ENCODE measurements around the gene HMGB1. TPM values are rescaled to one million over a fixed set of nuclear protein-coding genes. Genes with fewer than 3 reads are reported as not detected.

Gene HMGB1
- total and polyA plus RNA-seq, 4 donors: 213 to 410 (median 312) TPM

DNA sequence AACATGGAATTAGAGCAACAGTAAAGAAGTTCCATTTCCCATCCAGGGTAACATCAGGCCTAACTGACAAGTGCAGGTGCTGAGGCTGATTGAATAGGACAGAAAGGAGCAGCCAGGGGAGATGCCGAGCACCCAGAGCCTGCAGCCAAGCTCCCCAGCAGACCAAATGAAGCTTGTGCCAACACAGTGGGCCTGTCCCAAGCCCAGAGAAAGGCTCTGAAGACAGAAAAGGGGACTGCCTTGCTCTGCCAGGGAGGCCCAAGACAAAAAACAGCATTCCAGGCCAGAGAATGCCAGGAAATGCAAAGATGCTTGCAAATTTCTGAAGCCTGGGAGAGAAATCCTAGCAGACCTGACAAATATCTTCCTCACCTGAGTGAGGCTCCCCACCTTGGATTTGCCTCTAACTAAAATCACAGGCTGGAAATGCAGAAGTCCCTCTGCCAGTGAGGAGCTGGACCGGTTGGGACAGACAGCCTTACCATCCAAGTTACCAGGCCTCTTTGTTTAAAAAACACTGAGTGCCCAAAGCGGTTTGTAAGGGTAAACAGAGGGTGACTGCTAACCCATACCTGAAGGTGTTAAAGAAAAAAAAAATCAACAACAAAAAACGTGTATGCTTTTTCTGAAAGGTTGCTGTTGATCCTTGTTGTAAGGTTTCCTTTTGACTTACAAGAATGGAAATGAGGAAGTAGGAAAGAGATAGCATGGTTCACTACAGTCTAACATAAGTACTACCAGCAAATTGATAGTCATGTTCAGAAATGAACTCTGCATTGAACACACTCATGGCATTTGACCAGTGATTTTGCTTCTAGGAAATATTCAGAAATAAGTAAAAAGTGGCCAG lies 11.8 kb upstream of the HMGB1 start:
- Histone ChIP-seq H3K27me3 (ENCODE audit: control insufficient read depth in 1 of 2, insufficient read depth in 2 of 2, low read length in 1 of 2) (no peaks in the 10 kb centered on the region), H3K4me3 (ENCODE audit: low read length in 2 of 2) (no peak overlapping the region), H3K9me3 (ENCODE audit: control insufficient read depth, low read length) (no peaks in the 10 kb centered on the region), H3K36me3 (ENCODE audit: control insufficient read depth in 1 of 2, insufficient read depth in 2 of 2, low read length in 1 of 2) (no peaks in the 10 kb centered on the region), H3K4me1 (ENCODE audit: control insufficient read depth in 1 of 2, insufficient read depth in 2 of 2, low read length in 2 of 2) (no peaks in the 10 kb centered on the region), H3K27ac (ENCODE audit: low read depth in 1 of 2, low read length in 2 of 2) (no peak overlapping the region)
- ATAC-seq (ENCODE audit: low FRiP score): no peak
- WGBS, 2 donors: 81 to 82% methylated on average over 4 of the region's 4 CpGs
- intact Hi-C loops (cut with DNase I): loop anchor here in 1 of 2 donors (10.0 kb wide), 1 partner anchor 567 kb away; no protein-coding TSS in a partner anchor
- DNase-seq: no peak

DNA sequence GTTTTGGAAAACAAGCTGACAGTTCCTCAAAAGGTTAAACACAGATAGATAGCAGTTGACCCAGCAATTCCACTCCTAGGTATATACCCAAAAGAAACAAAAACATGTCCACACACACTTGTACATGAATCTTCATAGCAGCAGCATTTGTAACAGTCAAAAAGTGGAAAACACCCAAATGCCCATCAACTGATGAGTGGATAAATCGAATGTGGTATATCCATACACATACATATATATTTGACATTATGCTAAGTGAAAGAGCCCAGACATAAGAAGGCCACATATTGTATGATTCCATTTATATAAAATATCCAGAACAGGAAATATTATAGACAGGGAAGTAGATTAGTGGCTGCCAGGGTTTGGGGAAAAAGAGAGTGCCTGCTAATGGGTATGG lies 7.9 kb upstream of the HMGB1 start:
- intact Hi-C loops (cut with DNase I): loop anchor here in 1 of 2 donors (10.0 kb wide), 1 partner anchor 571 kb away; no protein-coding TSS in a partner anchor
- H3K27me3 ChIP-seq (ENCODE audit: control insufficient read depth in 1 of 2, insufficient read depth in 2 of 2, low read length in 1 of 2): no peaks in the 10 kb centered on the region
- ATAC-seq (ENCODE audit: low FRiP score) (no peak), DNase-seq (no peak)
- H3K4me3 ChIP-seq (ENCODE audit: low read length in 2 of 2): no peak overlapping the region
- no peaks in the 10 kb centered on the region for H3K4me1 ChIP-seq (ENCODE audit: control insufficient read depth in 1 of 2, insufficient read depth in 2 of 2, low read length in 2 of 2)
- H3K27ac ChIP-seq (ENCODE audit: low read depth in 1 of 2, low read length in 2 of 2): no peak overlapping the region
- H3K36me3 ChIP-seq (ENCODE audit: control insufficient read depth in 1 of 2, insufficient read depth in 2 of 2, low read length in 1 of 2): no peaks in the 10 kb centered on the region
- WGBS, 2 donors: 95 to 97% methylated on average over 1 of the region's 1 CpG
- H3K9me3 ChIP-seq (ENCODE audit: control insufficient read depth, low read length): no peaks in the 10 kb centered on the region

DNA sequence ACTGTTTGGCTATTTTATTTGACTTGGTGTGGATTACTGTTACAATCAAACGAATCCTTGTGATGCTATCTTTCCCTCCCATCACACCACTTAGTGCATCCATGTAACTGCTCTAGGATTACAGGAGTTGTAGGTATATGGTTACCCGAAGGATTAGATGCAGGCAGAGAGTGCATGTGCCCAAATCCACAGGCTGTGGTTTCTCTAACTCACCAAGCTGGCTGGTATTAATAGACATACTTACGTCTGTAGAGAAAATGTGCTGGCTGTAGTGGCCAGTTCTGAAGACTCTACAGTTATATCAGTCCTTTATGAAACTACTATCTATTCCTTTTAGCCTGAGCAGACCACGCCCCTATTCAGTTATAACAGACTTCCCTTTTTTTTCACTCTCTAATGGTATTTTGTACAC lies 1.1 kb upstream of the HMGB1 start:
- Histone ChIP-seq H3K36me3 (ENCODE audit: control insufficient read depth in 1 of 2, insufficient read depth in 2 of 2, low read length in 1 of 2) (no peaks in the 10 kb centered on the region), H3K27ac (ENCODE audit: low read depth in 1 of 2, low read length in 2 of 2) (no peak overlapping the region), H3K4me1 (ENCODE audit: control insufficient read depth in 1 of 2, insufficient read depth in 2 of 2, low read length in 2 of 2) (peaks cover 0 to 1% of the 10 kb centered on the region in 2 donors), H3K27me3 (ENCODE audit: control insufficient read depth in 1 of 2, insufficient read depth in 2 of 2, low read length in 1 of 2) (no peaks in the 10 kb centered on the region), H3K4me3 (ENCODE audit: low read length in 2 of 2) (no peak overlapping the region), H3K9me3 (ENCODE audit: control insufficient read depth, low read length) (no peaks in the 10 kb centered on the region)
- DNase-seq: no peak
- 43 to 45% methylated on average over 4 of the region's 4 CpGs for WGBS, 2 donors
- no peak for ATAC-seq (ENCODE audit: low FRiP score)
- intact Hi-C loops (cut with DNase I): loop anchor here (5.0 to 10.0 kb wide), 6 partner anchors 122 to 612 kb away; partner anchors contain the start of genes UBL3 (in 1 of the 2) and USPL1 (in 1 of the 2)

GRCh38 chr13:30466358-30466714 lies 600 bp upstream of the HMGB1 start:
- no peaks in the 10 kb centered on the region for H3K27me3 ChIP-seq (ENCODE audit: control insufficient read depth in 1 of 2, insufficient read depth in 2 of 2, low read length in 1 of 2)
- H3K36me3 ChIP-seq (ENCODE audit: control insufficient read depth in 1 of 2, insufficient read depth in 2 of 2, low read length in 1 of 2): no peaks in the 10 kb centered on the region
- DNase-seq (no peak), ATAC-seq (ENCODE audit: low FRiP score) (no peak)
- no peak overlapping the region for H3K4me3 ChIP-seq (ENCODE audit: low read length in 2 of 2)
- WGBS, 2 donors: 3% methylated on average over 11 of the region's 11 CpGs
- H3K9me3 ChIP-seq (ENCODE audit: control insufficient read depth, low read length): no peaks in the 10 kb centered on the region
- H3K4me1 ChIP-seq (ENCODE audit: control insufficient read depth in 1 of 2, insufficient read depth in 2 of 2, low read length in 2 of 2): peaks cover 0 to 1% of the 10 kb centered on the region in 2 donors
- intact Hi-C loops (cut with DNase I): loop anchor here (5.0 to 10.0 kb wide), 6 partner anchors 122 to 612 kb away; partner anchors contain the start of genes UBL3 (in 1 of the 2) and USPL1 (in 1 of the 2)
- H3K27ac ChIP-seq (ENCODE audit: low read depth in 1 of 2, low read length in 2 of 2): no peak overlapping the region

DNA sequence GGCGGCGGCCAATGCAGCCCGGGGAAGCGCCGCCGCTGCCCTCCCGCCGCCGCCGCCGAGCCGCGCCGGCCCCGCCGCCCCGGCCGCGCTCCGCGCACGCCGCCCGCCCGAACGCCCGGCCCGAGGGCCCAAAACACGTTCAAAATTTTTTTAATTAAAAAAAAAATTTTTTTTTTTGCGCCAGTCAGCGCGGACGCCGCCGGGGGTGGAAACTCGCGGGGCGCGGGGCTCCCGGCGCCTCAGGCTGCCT lies 468 bp downstream of the HMGB1 start:
- no peak for ATAC-seq (ENCODE audit: low FRiP score)
- peaks cover 0 to 1% of the 10 kb centered on the region in 2 donors for H3K4me1 ChIP-seq (ENCODE audit: control insufficient read depth in 1 of 2, insufficient read depth in 2 of 2, low read length in 2 of 2)
- DNase-seq: no peak
- H3K36me3 ChIP-seq (ENCODE audit: control insufficient read depth in 1 of 2, insufficient read depth in 2 of 2, low read length in 1 of 2): no peaks in the 10 kb centered on the region
- H3K4me3 ChIP-seq (ENCODE audit: low read length in 2 of 2): peak overlapping the region; percentile 62 to 69
- no peaks in the 10 kb centered on the region for H3K9me3 ChIP-seq (ENCODE audit: control insufficient read depth, low read length)
- WGBS, 2 donors: 1% methylated on average over 30 to 41 of the region's 41 CpGs
- intact Hi-C loops (cut with DNase I): loop anchor here (5.0 to 10.0 kb wide), 6 partner anchors 120 to 610 kb away; partner anchors contain the start of genes UBL3 (in 1 of the 2) and USPL1 (in 1 of the 2)
- no peaks in the 10 kb centered on the region for H3K27me3 ChIP-seq (ENCODE audit: control insufficient read depth in 1 of 2, insufficient read depth in 2 of 2, low read length in 1 of 2)
- peak overlapping the region; percentile 83 to 94 for H3K27ac ChIP-seq (ENCODE audit: low read depth in 1 of 2, low read length in 2 of 2)

- WGBS, 2 donors: 0 to 1% methylated on average over 45 to 135 of the region's 136 CpGs
- Histone ChIP-seq H3K4me3 (ENCODE audit: low read length in 2 of 2) (peak overlapping the region; percentile 62 to 69), H3K27me3 (ENCODE audit: control insufficient read depth in 1 of 2, insufficient read depth in 2 of 2, low read length in 1 of 2) (no peaks in the 10 kb centered on the region), H3K9me3 (ENCODE audit: control insufficient read depth, low read length) (no peaks in the 10 kb centered on the region), H3K36me3 (ENCODE audit: control insufficient read depth in 1 of 2, insufficient read depth in 2 of 2, low read length in 1 of 2) (no peaks in the 10 kb centered on the region), H3K4me1 (ENCODE audit: control insufficient read depth in 1 of 2, insufficient read depth in 2 of 2, low read length in 2 of 2) (peaks cover 0 to 1% of the 10 kb centered on the region in 2 donors), H3K27ac (ENCODE audit: low read depth in 1 of 2, low read length in 2 of 2) (peak overlapping the region; percentile 83 to 100)
- intact Hi-C loops (cut with DNase I): loop anchor here (1.0 to 10.0 kb wide), 11 partner anchors 42 to 610 kb away; partner anchors contain the start of genes USPL1 (in 2 of the 2), UBE2L5 (in 1 of the 2) and UBL3 (in 1 of the 2)
- ATAC-seq (ENCODE audit: low FRiP score): peak; percentile 89
- peak; percentile 85 to 88 for DNase-seq
Measured at GRCh38 chr13:30464496-30465342, 1.0 kb downstream of the HMGB1 start.

DNA sequence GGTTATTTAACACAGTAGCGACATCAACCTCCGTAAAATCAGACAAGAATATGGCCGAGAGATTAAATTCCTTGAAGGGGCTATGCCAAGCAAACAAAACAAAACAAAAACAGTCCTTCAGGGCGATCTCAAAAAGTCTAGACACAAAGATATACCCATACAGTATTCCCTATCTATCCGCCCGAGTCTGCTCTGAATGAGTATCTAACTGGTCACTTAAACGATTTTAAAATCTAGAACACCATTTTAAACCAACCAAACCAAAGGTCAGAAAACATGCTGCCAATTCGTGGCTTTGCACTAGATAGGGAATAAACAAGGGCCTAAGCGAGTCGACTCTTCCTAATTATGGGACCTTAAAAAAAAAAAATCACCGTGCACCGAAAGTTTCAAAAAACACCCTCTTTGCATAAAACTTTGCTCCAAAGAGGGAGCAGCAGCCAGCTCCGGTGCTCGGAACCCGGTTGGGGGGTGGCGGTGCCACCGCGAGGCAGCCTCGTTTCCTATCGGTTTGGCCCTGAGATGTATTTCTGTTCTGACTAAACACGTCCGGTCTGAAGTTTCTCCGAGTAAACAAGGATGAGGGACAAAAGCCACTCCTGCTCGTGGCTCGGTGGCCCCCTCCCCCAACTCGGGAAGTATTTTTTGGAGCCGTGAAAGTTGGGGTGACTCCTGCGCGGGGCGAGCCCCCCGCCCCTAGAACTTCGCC lies 1.8 kb downstream of the HMGB1 start:
- WGBS, 2 donors: 1% methylated on average over 27 to 32 of the region's 32 CpGs
- peak; percentile 72 to 86 for DNase-seq
- H3K4me3 ChIP-seq (ENCODE audit: low read length in 2 of 2): peak overlapping the region; percentile 62 to 69

More for the DNA sequence above, 1.8 kb downstream of the HMGB1 start:
- Histone ChIP-seq H3K27ac (ENCODE audit: low read depth in 1 of 2, low read length in 2 of 2) (peak overlapping the region; percentile 83 to 100), H3K4me1 (ENCODE audit: control insufficient read depth in 1 of 2, insufficient read depth in 2 of 2, low read length in 2 of 2) (peaks cover 0 to 1% of the 10 kb centered on the region in 2 donors), H3K9me3 (ENCODE audit: control insufficient read depth, low read length) (no peaks in the 10 kb centered on the region), H3K27me3 (ENCODE audit: control insufficient read depth in 1 of 2, insufficient read depth in 2 of 2, low read length in 1 of 2) (no peaks in the 10 kb centered on the region), H3K36me3 (ENCODE audit: control insufficient read depth in 1 of 2, insufficient read depth in 2 of 2, low read length in 1 of 2) (no peaks in the 10 kb centered on the region)
- peak; percentile 45 for ATAC-seq (ENCODE audit: low FRiP score)
- intact Hi-C loops (cut with DNase I): loop anchor here (1.0 to 10.0 kb wide), 10 partner anchors 42 to 609 kb away; partner anchors contain the start of genes USPL1 (in 2 of the 2), UBE2L5 (in 1 of the 2) and UBL3 (in 1 of the 2)
